Activated gamma-delta T cell (primary cell): ENCODE results near the gene DYRK1A.
A peak's percentile ranks its signal among the peaks of the same experiment; 100 is the strongest.
"Not testable (repeated sequence)": the region's sequence is repeated elsewhere in the genome, so short reads cannot be mapped to it uniquely, and the experiment has no call there.

ENCODE experiments used
- DNase-seq: peaks from one replicate; lab custom pipeline; 2025; lab: John Stamatoyannopoulos, UW
- total RNA-seq, 2 donors: gene quantifications; one replicate each; lab custom pipeline; 2026; lab: John Stamatoyannopoulos, UW

The DYRK1A gene
- 371 to 432 reads per million in 2 donors for total RNA-seq

DNA sequence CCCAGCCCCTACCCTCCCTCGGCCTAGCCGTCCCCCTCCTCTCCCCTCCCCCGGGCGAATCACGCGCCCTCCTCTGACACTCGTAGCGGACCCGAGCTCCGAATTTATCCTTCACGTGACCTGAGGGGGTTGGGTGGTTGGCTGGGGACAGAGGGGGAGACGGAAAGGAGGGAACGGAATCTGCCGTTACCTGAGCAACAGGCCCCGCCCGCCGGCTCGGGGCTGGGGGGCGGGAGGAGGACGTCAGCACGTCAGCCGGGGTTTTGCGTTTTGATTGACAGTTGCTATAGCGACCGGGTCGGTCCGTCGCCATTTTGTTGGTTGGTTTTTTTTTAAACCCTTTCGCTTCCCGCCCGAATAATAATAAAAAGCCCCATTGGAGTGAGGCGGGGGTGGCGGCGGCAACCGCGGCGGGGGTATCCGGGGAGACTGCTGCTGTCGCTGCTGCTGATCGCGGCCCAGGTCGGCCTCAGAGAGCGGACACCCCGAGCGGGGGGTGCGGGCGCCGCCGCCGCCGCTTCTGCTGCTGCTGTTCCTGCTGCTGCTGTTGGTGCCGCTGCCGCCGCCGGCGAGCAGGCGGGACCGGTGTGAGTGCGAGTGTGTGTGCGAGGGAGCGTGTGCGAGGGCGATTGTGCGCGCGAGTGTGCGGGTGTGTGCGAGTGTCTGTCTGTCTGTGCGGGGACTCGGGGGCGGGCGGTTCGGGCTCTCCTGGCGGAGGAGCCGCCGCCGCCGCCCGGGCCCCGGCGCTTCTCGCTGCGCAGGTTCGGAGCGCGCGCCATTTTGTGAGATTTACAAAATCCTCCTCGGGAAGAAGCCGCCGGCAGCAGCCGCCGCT, at the start of gene DYRK1A:
DYRK1A (plus strand) TSS at position 292 of the 835 bp plus-strand sequence. CDS start 53,602 bp downstream, outside the sequence.
- DNase-seq, result peak; percentile 93

DNA sequence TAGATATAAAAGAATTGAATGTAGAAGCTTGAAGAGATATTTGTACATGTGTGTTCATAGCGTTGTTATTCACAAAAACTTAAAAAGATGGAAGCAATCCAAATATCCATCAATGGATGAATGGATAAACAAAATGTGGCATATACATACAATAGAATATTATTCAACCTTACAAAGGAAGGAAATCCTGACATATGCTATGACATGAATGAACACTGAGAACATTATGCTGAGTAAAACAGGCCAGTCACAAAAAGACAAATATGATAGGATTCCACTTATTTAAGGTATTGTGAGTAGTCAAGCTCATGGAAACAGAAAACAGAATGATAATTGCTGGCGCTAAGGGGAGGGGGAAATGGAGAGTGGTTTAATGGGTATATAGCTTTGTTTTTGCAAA, 47.0 kb upstream of the DYRK1A start:
- no peak for DNase-seq

DNA sequence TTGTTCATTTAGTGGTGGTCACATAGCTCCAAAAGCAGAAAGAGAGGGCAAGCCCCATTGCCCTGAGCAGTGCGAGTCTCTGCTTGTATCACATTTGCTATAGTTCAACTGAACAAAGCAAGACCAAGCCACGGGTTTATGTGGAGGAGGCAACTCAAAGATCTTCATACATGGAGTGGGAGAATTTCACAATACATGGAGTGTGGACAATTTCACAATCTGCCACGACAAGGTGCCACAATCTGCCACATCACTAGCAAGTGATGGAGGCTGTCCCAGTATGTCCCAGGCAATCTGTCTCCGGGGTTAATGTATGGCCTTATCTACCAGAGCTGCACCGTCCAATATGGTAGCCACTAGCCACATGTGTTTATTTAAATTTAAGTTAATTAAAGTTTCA, 44.5 kb upstream of the DYRK1A start:
- DNase-seq, result no peak

DNA sequence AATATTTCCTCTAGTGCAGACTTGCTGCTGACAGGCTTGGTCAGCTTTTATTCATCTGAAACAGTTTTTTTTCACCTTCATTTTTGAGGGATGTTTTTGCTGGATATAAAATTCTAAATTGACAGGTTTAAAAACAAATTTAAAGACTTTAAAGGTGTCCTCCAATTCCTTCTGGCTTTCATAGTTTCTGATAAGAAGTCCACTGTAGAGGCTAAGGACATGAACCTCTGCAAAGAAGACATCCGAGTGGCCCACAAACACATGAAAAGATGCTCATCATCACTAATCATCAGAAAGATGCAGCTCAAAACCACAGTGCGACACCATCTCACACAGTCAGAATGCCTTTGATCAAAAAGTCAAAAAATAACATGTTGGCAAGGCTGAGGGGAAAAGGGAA, 42.0 kb upstream of the DYRK1A start:
- DNase-seq, result no peak

DNA sequence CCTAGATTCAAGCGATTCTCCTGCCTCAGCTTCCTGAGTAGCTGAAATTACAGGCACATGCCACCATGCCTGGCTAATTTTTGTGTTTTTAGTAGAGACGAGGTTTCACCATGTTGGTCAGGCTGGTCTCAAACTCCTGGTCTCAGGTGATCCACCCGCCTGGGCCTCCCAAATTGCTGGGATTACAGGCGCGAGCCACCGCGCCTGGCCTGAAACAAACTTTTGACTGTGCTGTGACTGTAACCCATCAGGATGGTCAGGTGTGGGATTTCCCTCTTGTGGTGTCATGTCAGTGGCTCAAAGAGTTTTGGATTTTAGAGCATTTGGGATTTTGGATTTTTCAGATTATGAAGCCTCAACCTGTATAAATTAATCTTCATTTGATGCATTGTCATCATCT, 38.4 kb upstream of the DYRK1A start:
- not testable (repeated sequence) for DNase-seq

DNA sequence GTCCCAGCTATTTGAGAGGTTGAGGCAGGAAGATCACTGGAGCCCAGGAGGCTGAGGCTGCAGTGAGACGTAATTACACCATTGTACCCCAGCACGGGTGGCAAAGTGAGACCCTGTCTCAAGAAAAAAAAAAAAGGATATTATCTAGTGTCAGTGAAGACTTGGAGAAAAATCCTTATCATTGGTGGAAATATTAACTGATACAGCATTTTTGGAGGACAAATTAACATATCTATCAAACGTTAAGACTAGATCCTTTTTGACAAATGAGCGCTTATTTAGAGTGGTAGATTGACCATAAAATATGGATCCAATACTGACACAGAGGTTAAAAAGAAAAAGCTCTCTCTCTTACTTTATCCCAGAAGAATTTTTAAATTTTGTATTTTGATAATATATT, 35.2 kb upstream of the DYRK1A start:
- DNase-seq, result no peak

DNA sequence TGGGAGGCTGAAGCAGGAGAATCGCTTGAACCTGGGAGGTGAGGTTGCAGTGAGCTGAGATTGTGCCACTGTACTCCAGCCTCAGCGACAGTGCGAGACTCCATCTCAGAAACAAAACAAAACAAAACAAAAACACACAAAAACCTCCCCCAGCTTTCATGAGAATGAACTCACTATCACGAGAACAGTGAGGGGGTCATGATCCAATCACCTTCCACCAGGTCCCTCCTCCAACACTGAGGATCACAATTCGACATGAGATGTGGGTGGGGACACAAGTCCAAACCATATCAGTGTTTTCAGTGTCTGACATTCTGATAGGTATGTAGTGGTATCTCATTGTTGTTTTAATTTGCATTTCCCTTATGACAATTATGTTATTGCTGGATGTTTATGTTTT, 31.5 kb upstream of the DYRK1A start:
- no peak for DNase-seq

DNA sequence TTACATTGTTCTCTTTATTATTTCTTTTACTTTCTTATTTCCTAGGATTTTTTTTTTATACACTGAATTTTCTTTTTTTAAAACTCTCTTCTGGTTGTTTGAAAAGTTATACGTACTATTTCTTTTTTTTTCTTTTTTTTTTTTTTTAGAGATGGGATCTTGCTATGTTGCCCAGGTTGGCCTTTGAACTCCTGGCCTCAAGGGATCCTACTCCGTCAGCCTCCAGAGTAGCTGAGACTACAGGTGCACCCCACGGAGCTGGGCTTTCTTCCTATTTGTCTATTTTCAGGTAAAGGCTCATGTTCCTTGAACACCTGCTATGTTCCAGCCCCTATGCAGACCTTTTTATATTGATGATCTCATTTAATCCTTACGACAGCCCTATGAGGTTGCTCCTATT, 29.4 kb upstream of the DYRK1A start:
- DNase-seq, result no peak

DNA sequence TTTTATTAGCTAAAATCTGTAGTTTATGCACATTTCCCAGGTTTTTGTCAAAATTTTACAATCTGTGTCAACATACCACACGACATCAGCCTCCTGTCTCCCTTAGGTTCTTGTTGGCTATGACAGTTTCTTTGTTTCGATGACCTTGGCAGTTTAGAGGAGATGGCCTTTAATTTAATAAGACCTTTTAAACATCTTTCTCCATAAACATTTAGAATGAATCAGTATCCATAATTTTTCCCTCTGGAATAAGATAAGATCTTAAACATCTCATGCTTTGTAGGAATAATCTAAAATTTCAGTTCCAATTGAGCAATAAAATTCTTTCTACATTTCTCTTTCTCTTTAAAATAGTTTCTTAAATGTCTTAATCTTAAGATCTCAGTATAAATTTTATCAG, 28.7 kb upstream of the DYRK1A start:
- no peak for DNase-seq

DNA sequence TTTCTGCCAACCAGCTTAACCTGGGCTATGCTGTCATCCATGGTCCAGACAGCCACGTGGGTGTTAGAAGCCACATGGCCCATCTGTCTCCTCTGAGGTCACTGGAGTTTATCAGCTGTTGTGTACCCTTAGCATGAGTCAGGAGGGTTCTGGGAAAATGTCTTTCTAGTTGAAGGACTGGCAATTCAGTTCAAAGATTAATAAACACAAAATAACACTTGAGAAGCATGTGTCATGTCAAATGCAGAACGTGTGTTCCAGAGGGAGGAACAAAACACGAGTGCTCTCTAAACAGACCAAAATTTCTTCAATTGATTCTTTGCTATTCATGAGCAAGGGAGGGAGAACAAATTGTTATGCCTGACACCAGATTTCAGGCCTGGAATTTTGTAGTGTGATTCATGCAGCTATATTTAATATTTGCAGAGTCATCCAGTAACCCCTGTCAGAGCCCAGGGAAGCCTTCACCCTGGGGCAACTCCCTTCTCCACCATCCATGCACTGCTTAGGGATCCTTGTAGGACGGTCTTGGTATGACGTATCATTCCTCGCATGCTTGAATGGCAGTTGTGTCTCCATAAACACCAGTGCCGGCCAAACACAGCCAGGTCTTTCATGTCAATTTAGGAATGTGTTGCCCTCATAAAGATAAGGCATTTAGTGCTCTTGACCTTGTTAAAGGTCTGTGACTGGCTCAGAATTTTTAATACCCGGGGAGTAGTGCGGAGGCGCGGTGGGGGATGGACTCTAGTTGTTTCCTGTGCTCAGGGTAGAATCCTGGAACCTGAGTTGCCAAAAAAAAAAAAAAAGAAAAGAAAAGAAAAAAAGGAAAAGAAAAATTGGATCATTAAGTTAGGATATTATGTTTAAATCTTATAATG, 27.7 kb upstream of the DYRK1A start:
- no peak for DNase-seq

DNA sequence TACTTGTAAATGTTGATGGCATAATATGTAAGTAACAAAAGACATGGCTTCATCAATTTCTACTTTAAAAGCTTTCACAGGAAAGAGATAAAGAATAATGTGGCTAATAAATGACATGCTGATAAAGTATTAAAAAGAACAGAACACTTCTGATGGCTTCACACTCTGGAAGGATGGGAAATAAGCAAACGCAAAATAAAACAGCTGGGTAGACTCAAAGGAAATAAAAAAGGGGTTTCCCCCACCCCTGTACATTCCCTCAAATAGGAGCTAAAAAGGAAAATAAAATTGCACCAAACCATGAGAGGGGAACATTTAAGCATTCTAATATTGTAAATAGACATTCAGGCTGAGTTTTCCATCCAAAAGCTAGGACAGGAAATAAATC, 27.0 kb upstream of the DYRK1A start:
- no peak for DNase-seq

DNA sequence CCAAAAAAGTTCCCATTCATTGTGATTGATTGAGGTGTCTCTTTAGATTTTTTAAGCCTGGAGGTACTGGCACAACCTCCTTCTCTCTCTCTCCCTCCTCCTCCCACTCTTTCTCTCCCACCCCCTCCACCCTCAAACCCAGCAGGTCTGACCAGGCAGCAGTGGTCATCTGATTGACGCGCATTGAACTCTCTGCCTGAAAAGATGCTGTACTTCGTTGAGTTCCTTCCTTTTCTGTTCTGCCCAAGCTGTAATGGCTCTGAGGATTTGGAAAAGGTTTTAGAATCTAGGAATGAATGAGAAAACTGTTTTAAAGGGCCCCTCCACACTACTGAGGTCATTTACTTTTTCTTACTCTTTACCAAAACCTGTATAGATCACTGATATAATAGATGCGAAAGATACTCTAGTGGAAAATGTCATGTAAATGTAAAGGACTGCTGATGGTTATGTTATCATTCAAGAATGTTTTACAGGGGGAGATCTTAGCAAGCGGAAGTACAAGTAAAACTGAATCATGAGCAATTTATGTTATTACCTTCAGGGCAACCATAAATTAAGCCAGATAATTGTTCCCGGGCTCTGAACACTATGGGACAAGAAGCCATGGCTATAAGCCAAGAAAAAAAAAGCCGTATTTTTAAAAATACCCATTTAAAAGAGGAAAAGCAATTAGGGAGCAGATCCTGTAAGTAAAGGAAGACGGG, 25.2 kb upstream of the DYRK1A start:
- no peak for DNase-seq

DNA sequence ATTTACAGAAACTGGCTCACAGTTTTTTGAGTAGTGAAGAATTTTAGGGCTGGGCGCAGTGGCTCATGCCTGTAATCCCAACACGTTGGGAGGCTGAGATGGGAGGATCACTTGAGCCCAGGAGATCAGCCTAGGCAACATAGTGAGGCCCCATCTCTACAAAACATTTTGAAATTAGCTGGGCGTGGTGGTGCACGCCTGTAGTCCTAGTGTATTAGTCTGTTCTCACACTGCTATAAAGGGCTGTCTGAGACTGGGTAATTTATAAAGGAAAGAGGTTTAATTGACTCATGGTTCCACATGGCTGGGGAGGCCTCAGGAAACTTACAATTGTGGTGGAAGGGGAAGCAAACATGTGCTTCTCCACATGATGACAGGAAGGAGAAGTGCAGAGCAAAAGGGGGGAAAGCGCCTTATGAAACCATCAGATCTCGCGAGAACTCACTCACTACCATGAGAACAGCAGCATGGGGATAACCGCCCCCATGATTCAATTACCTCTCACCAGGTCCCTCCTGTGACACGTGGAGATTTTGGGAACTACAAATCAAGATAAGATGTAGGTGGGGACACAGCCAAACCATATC, 24.4 kb upstream of the DYRK1A start:
- no peak for DNase-seq

DNA sequence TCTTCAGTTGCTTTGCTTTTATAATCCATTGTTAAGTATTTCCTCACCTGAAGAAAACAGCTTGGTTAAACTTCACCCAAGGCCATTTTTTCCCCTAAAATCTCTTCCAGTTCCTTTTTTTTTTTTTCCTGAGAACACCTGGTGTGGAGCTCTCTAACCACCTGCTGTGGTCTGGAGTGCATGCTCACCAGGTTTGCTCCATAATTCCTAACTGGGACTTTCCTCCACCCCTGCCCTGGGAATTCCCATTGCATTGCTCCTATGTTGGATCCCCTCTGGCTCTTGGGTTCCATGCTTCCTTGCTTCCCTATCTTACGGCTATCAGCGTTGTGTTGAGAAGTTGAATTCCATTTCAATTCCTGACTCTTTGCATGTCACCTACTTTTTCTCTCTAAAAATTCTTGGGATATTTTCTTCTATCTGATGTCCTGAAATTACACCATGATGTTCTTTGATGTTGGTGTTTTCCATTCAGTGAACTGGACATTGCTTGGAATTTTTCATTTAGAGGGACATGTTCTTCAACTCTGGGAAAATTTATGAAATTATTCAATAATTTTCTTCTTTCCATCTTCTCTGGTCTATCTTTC, 19.6 kb upstream of the DYRK1A start:
- no peak for DNase-seq

DNA sequence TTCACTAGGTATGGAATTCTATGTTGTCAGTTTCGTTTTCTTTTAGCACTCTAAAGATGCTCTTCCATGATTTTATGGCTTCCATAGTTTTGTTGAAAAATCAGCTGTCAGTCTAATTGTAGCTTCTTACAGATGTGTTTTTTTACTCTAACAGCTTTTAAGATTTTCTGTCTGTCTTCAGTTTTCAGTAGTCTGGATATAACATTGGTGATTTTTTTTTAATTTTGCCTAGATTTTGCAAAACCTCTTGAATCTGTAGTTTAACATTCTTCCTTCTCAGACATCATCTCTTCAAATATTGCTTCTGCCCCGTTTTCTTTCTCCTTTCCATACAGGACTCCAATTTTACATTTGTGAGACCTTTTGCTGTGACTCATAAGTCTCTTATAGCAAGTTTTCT, 17.9 kb upstream of the DYRK1A start:
- DNase-seq, result no peak

DNA sequence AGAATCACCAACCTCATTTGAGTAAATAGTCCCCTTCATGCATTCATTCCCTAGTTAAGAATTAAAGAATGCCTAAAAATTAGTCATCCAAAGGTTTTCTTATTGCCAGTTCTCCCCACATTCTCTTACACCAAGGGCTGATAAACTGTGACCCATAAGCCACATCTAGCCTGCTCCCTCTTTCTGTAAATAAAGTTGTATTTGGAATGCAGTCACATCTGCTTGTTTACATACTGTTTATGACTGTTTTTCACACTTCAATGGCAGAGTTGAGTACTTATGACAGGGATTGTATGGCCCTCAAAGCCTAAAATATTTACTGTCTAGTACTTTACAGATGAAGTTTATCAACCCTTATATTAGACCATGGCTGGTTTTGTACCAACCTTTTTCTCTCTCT, 16.1 kb upstream of the DYRK1A start:
- no peak for DNase-seq

DNA sequence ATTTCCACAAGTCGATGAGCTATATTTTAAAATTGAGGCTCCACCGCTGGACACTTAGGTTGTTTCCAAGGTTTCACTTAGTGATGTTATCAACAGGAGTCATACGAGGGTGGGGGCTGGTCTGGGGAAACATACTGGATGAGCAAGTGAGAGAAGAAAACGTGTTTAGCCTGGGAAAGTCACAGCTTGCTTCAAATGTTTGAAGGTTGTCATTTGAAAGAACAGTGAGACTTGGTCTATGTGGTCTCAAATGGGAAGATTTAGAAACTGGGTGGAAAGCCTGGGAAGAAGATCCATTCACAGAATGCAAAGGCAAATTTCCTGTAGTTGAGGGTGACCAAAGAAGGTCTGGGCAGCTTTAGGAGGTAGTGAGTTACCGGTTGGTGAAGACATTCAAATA, 9.9 kb upstream of the DYRK1A start:
- no peak for DNase-seq

DNA sequence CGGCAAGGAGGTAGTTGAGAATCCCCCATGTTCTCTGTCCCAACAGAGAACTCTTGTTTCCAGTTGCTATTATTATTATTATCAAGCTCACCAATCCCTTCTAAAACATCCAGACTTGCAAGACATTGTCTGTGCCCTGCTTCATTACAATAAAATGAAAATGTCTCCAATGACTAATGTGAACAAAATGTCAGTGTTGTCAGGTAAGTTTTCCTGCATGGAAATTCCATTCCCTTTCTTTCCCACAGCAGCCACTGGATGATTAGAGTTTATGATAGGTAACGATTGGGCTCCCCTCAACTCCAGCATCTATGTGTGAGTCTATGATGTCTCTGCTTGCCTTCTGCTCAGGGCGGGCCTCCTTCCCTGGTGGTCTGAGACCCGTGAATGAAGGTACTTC, 8.9 kb upstream of the DYRK1A start:
- DNase-seq, result no peak

DNA sequence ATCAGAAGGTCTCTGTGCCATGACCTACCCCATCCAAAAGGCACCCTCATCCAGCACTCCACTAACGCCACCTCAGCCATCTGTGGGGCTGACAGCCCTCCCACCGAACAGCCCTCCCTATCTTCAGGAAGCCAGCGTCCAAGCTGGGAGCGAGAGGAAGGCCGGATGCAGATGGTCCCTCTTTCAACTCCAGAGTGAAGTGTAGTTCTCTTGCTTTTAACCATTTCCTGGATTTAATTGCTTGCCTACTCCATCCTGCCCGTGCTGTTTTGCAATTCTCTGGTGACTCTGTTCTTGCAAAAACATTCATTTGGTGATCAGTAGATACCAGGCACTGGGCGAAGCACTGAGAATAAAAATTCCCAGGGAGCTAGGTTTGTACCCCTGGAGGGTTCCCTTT, 8.2 kb upstream of the DYRK1A start:
- DNase-seq, result no peak

DNA sequence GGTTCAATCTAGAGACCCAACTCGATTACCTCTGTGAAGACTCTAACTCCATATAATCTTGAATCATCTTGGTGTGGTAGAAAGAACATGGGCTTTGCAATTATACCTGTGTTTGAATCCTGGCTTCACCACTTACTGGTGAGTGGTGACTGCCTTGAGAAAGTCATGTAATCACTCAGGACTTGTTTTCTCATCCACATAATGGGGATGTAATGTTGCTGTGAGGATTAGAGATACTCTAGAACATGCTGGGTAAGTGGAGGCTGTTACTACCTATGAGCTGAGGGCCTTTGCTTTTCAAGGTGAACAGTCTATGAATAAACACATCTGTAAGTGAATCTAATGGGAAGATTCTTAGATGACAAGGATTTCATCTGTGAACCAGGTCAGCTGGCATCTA, 2.6 kb upstream of the DYRK1A start:
- no peak for DNase-seq

DNA sequence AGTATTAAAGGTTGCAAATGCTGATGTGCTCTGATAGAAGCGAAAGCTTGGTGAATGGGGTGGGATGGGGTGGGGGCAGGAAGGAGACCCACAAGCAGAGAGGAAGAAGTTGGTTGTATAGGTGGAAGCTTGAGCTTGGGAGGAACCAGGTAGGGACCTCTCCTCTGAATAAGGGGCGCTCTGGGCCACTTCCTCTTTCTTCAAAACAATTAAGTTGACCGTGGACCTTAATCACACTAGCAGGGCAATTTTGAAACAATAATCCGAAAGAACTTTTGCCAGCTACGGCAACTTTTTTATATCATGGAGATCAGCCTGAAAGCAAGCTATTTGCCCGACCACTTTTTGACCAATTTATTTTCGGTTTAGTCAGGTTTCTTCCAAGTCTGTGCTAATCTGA, 1.9 kb upstream of the DYRK1A start:
- no peak for DNase-seq
